Ovary (tissue), 9 donors: ENCODE results near the gene LONRF2. TPM values are rescaled to one million over a fixed set of nuclear protein-coding genes. Genes with fewer than 3 reads are reported as not detected.

Source experiments
- DNase-seq, 5 donors: peaks; one replicate each; pipeline ENCODE4 v3.0.0-alpha.2; 2019 to 2020
- H3K27ac ChIP-seq, 2 donors: fragments of 200-600 bp; one replicate each; pipeline versions ENCODE4 v1.5.1 to v1.8.0; 2019 to 2022
- H3K27me3 ChIP-seq: fragments of 200-600 bp; one replicate; pipeline ENCODE4 v1.8.0; 2022
- H3K36me3 ChIP-seq: fragments of 200-600 bp; sonication (generic); one replicate; pipeline ENCODE4 v1.5.1; 2019
- H3K4me1 ChIP-seq: one replicate; pipeline ENCODE4 v1.8.1; 2013; ENCODE audit warnings: mild to moderate bottlenecking, moderate library complexity; ENCODE audit not compliant: insufficient read depth
- H3K4me3 ChIP-seq: fragments of 200-600 bp; sonication (generic); one replicate; pipeline ENCODE4 v1.5.1; 2017
- H3K9me3 ChIP-seq, 2 donors: fragments of 200-600 bp in 1 of 2; sonication (generic) in 1 of 2; one replicate each; pipeline versions ENCODE4 v1.5.1 to v1.8.1; 2013 to 2019; ENCODE audit warnings: mild to moderate bottlenecking in 1 of 2, moderate library complexity in 1 of 2
- CTCF ChIP-seq, 3 donors: fragments of 450-650 bp in 2 of 3; fragments of 200-600 bp in 1 of 3; IDR thresholded peaks; one replicate each; pipeline versions ENCODE4 v1.5.1 to v1.8.0; 2016 to 2022; ENCODE audit warnings: antibody characterized with exemption in 3 of 3, mild to moderate bottlenecking in 1 of 3
- EP300 ChIP-seq: sonication (generic); formaldehyde crosslinking; IDR thresholded peaks from one replicate; pipeline ENCODE4 v1.6.1; 2017; ENCODE audit warnings: antibody characterized with exemption
- POLR2A ChIP-seq: fragments of 450-650 bp; IDR thresholded peaks from one replicate; pipeline ENCODE4 v1.6.1; 2017; ENCODE audit warnings: antibody characterized with exemption, mild to moderate bottlenecking, moderate library complexity
- WGBS, 3 donors: extraction: QIAGEN DNeasy Blood & Tissue Kit in 1 of 3; methylation state at CpG; one replicate each; pipeline versions ENCODE4 v1.1.5 to v1.1.7; 2013 to 2017; 5-methylcytosine and 5-hydroxymethylcytosine counted together
- intact Hi-C, 4 donors: fragments of 100-400 bp; cut with DNase I; formaldehyde crosslinking; loops; one replicate each; pipeline versions ENCODE4 v1.11.0 to v1.15.1; 2022 to 2023
- polyA plus RNA-seq, 2 donors: library from polyadenylated mRNA; stranded (reverse); fragments of 200-250 nt in 1 of 2; fragments of 350-450 nt in 1 of 2; fragmentation: Illumina TruSeq in 1 of 2; extraction: RNeasy Lipid Tissue Mini Kit (QIAGEN cat#74804) in 1 of 2; gene quantifications; one replicate each; pipeline ENCODE4 v1.2.3, GENCODE V29; 2013 to 2014
- total RNA-seq, 7 donors: library from RNA; depleted of rRNA in 2 of 7; stranded (reverse); fragments of >200 nt in 2 of 7; fragmentation: NEBNext Ultra II Directional in 3 of 7; extraction: Animal tissue kit (Norgen Biotek cat#: 25700) in 3 of 7; gene quantifications; one replicate each; pipeline versions ENCODE4 v1.1.0 to v1.2.4, GENCODE V29; 2016 to 2023
- donor health status: DM: no; HTN: no; CAD: no; lungs with moderate emphysema.
- donor health status: DM: no; HTN: no; CAD: no.
- donor health status: Bipolar disorder and iron deficiency.
- donor health status: DM: yes; HTN: yes; CAD: no.
- donor health status: DM: no; HTN: no; CAD: no.
- donor health status: DM: yes; HTN: yes; CAD: no.

Gene LONRF2
- total and polyA plus RNA-seq, 9 donors, result 4.7 to 133 (median 29.5) TPM

- intact Hi-C loops, result loop anchor here in 2 of 4 donors (5.0 kb wide), 2 partner anchors 49 to 54 kb away; no protein-coding TSS in a partner anchor
Measured at GRCh38 chr2:100321179-100321865, 979 bp downstream of the LONRF2 start.

GRCh38 chr2:100320547-100321178 lies 1.6 kb downstream of the LONRF2 start:
- Histone ChIP-seq H3K4me3 (peak overlapping the region; percentile 72), H3K27me3 (no peaks in the 10 kb centered on the region), H3K27ac (peak overlapping the region; percentile 88 to 90), H3K36me3 (no peaks in the 10 kb centered on the region), H3K9me3 (no peaks in the 10 kb centered on the region), H3K4me1 (peaks cover 4% of the 10 kb centered on the region)
- 49 to 60% (median 54%) methylated on average over 19 of the region's 19 CpGs for WGBS, 3 donors
- intact Hi-C loops, result loop anchor here in 2 of 4 donors (5.0 kb wide), 2 partner anchors 48 to 53 kb away; no protein-coding TSS in a partner anchor
- DNase-seq, result peak in 4 of 5 donors; percentile 18 to 55 (median 41)
- TF ChIP-seq POLR2A, result no peak
- TF ChIP-seq CTCF (IDR thresholded peaks at IDR 0.05), result no peak
- no peak for TF ChIP-seq EP300

More at GRCh38 chr2:100321179-100321865, 979 bp downstream of the LONRF2 start:
- peak; percentile 38 to 71 (median 57) for DNase-seq
- H3K27ac ChIP-seq, result peak overlapping the region; percentile 88 to 90
- no peaks in the 10 kb centered on the region for H3K9me3 ChIP-seq
- peaks cover 4% of the 10 kb centered on the region for H3K4me1 ChIP-seq
- no peaks in the 10 kb centered on the region for H3K27me3 ChIP-seq
- 1 to 4% (median 1%) methylated on average over 13 to 77 of the region's 77 CpGs for WGBS, 3 donors
- H3K4me3 ChIP-seq, result peak overlapping the region; percentile 72
- TF ChIP-seq CTCF (IDR thresholded peaks at IDR 0.05) (peak in 2 of 3 donors; percentile 17 to 18), POLR2A (peak; percentile 8), EP300 (no peak)
- H3K36me3 ChIP-seq, result no peaks in the 10 kb centered on the region

- intact Hi-C loops, result no loop called here
- no peak overlapping the region for H3K27ac ChIP-seq
- peaks cover 4% of the 10 kb centered on the region for H3K4me1 ChIP-seq
- no peak overlapping the region for H3K4me3 ChIP-seq
- no peaks in the 10 kb centered on the region for H3K27me3 ChIP-seq
- DNase-seq, result no peak
- H3K9me3 ChIP-seq, result no peaks in the 10 kb centered on the region
- no peaks in the 10 kb centered on the region for H3K36me3 ChIP-seq
- 86 to 93% (median 91%) methylated on average over 1 of the region's 1 CpG for WGBS, 3 donors
- no peak for TF ChIP-seq EP300
- no peak for TF ChIP-seq POLR2A
- no peak for TF ChIP-seq CTCF (IDR thresholded peaks at IDR 0.05)
Measured at GRCh38 chr2:100317634-100318033, 4.7 kb downstream of the LONRF2 start.

GRCh38 chr2:100309973-100310719 lies 12.2 kb downstream of the LONRF2 start:
- Histone ChIP-seq H3K9me3 (no peaks in the 10 kb centered on the region), H3K36me3 (no peaks in the 10 kb centered on the region), H3K27ac (no peak overlapping the region), H3K4me3 (no peak overlapping the region), H3K4me1 (peaks cover 5% of the 10 kb centered on the region), H3K27me3 (no peaks in the 10 kb centered on the region)
- peak in 2 of 5 donors; percentile 41 to 47 for DNase-seq
- TF ChIP-seq CTCF (IDR thresholded peaks at IDR 0.05) (no peak), EP300 (no peak), POLR2A (no peak)
- 39 to 52% (median 43%) methylated on average over 4 of the region's 4 CpGs for WGBS, 3 donors
- intact Hi-C loops, result loop anchor here in 1 of 4 donors (5.0 kb wide), 1 partner anchor 1623 kb away; no protein-coding TSS in a partner anchor
